ENCODE measurements around the gene ACSM3. TPM values are rescaled to one million over a fixed set of nuclear protein-coding genes. Genes with fewer than 3 reads are reported as not detected.

ACSM3 gene
- polyA plus RNA-seq, 2 of the 4 experiments (the other 2 are of a cell fraction): 2.9 to 15.7 TPM

DNA sequence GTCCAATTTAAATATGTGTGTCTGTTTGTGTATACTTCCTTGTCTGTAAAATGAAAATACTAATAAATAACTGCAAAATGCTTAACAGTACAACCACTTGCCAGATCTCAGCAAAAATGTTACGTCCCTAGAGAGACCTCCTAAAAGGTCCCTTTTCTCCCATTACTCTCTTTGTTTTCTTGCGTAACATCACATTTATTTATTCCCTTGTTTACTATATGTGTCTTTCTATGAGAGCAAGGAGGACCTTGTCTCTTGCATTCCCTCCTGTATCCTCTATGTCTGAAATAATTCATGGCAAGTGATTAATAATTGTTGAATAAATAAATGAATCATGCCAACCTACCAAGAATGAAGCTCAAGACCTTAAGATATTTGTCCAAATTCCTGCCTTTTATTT lies 1.9 kb downstream of the ACSM3 start (continued):
- TF ChIP-seq REST (IDR thresholded peaks at IDR 0.05) (no peak), HOXB13 (CRISPR knock-in tag; IDR thresholded peaks at IDR 0.05; ENCODE audit: low read depth) (no peak), CBX2 (IDR thresholded peaks at IDR 0.05; ENCODE audit: borderline replicate concordance, low read depth) (no peak)
- TF ChIP-seq, protein P1, sequence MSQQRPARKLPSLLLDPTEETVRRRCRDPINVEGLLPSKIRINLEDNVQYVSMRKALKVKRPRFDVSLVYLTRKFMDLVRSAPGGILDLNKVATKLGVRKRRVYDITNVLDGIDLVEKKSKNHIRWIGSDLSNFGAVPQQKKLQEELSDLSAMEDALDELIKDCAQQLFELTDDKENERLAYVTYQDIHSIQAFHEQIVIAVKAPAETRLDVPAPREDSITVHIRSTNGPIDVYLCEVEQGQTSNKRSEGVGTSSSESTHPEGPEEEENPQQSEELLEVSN (IDR thresholded peaks at IDR 0.05; ENCODE audit: borderline replicate concordance, low read depth): no peak

GRCh38 chr16:20766294-20766693 lies 2.5 kb downstream of the ACSM3 start:
- Histone ChIP-seq H3K4me3 (no peak overlapping the region), H3K4me1 (peaks cover 20% of the 10 kb centered on the region; the same call in 2 of the 3 replicates), H3K27ac (no peak overlapping the region), H3K9me3 (peaks cover 11% of the 10 kb centered on the region; the same call in 2 of the 3 replicates), H3K4me2 (no peak overlapping the region)
- FAIRE-seq: no peak
- ChIA-PET CTCF (interaction anchor here (1.4 to 1.8 kb wide), 2 partner anchors 7 to 9 kb away, joined by 3 to 6 read pairs; no protein-coding TSS in a partner anchor), POLR2A (no interaction called here)
- WGBS (ENCODE audit: missing lambda C conversion rate): 76% methylated on average over 5 of the region's 5 CpGs
- DNase-seq (ENCODE audit: low read depth in 1 of 2, low spot score in 1 of 2): no peak
- no peak for ATAC-seq
- TF ChIP-seq MYC (IDR thresholded peaks at IDR 0.05; ENCODE audit: borderline replicate concordance, low read length) (no peak), RAD21 (conservative IDR thresholded peaks at IDR 0.05 in 1 of 2, IDR thresholded peaks at IDR 0.05 in 1 of 2) (no peak), TFCP2L1 (CRISPR knock-in tag; IDR thresholded peaks at IDR 0.05) (no peak), MAFK (IDR thresholded peaks at IDR 0.05; ENCODE audit: partially characterized antibody) (no peak)

- ChIA-PET POLR2A (no interaction called here), CTCF (interaction anchor here (1.2 to 2.2 kb wide), 2 partner anchors 12 to 26 kb away, joined by 3 to 4 read pairs; no protein-coding TSS in a partner anchor)
- H3K4me2 ChIP-seq: no peak overlapping the region
These were observed 3.8 kb downstream of the ACSM3 start for GRCh38 chr16:20767577-20767976.

DNA sequence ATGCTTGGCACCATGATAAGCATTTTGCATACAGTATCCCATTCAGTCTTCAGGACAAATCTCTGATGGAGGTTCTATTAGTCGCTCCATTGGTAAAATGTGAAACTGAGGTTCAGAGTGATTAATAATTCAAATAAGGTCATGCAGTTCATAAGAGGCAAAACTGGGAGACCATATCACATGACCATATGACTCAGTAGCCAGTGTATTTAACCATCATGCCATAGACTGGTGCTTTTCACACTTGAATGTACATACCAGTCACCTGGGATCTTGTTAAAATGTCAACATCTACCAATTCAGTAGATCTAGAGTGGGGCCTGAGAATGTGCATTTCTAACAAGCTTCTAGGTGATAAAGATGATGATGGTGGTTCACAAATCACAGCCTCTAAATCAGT lies 4.3 kb downstream of the ACSM3 start:
- DNase-seq (ENCODE audit: low read depth in 1 of 2, low spot score in 1 of 2) (no peak), FAIRE-seq (no peak), ATAC-seq (no peak)
- no peak for TF ChIP-seq JUNB (IDR thresholded peaks at IDR 0.05)
- TF ChIP-seq, protein P1 (IDR thresholded peaks at IDR 0.05; ENCODE audit: borderline replicate concordance, low read depth): no peak
- TF ChIP-seq NPAS2 (CRISPR knock-in tag; IDR thresholded peaks at IDR 0.05; ENCODE audit: borderline replicate concordance): no peak
- no peak for TF ChIP-seq ESRRA (IDR thresholded peaks at IDR 0.05; ENCODE audit: borderline replicate concordance, low read length)
- TF ChIP-seq RAD21 (conservative IDR thresholded peaks at IDR 0.05 in 1 of 2, IDR thresholded peaks at IDR 0.05 in 1 of 2): no peak
- no peak for TF ChIP-seq SREBF2 (IDR thresholded peaks at IDR 0.05)
- no peak for TF ChIP-seq ZNF302 (CRISPR knock-in tag; IDR thresholded peaks at IDR 0.05)
- no peak for TF ChIP-seq GATA3 (IDR thresholded peaks at IDR 0.05; ENCODE audit: borderline replicate concordance)
- CTCF ChIA-PET: interaction anchor here (1.1 to 2.2 kb wide), 3 partner anchors 12 to 342 kb away, joined by 3 to 4 read pairs (median 3); no protein-coding TSS in a partner anchor
- H3K27ac ChIP-seq: no peak overlapping the region
- no peak overlapping the region for H3K4me3 ChIP-seq
- POLR2A ChIA-PET: no interaction called here
- peaks cover 7% of the 10 kb centered on the region; the same call in 1 of the 3 replicates for H3K9me3 ChIP-seq
- H3K4me1 ChIP-seq: peaks cover 19% of the 10 kb centered on the region; the same call in 2 of the 3 replicates
- H3K4me2 ChIP-seq: no peak overlapping the region
- WGBS (ENCODE audit: missing lambda C conversion rate): 91% methylated on average over 1 of the region's 1 CpG

More at GRCh38 chr16:20767577-20767976, 3.8 kb downstream of the ACSM3 start:
- FAIRE-seq (no peak), DNase-seq (ENCODE audit: low read depth in 1 of 2, low spot score in 1 of 2) (no peak), ATAC-seq (no peak)
- peaks cover 4% of the 10 kb centered on the region; the same call in 2 of the 3 replicates for H3K9me3 ChIP-seq
- H3K4me3 ChIP-seq: no peak overlapping the region
- H3K27ac ChIP-seq: no peak overlapping the region
- H3K4me1 ChIP-seq: peaks cover 20% of the 10 kb centered on the region; the same call in 2 of the 3 replicates
- TF ChIP-seq, protein P1 (IDR thresholded peaks at IDR 0.05; ENCODE audit: borderline replicate concordance, low read depth): no peak
- TF ChIP-seq MAX (IDR thresholded peaks at IDR 0.05): no peak
- no peak for TF ChIP-seq ESRRA (IDR thresholded peaks at IDR 0.05; ENCODE audit: borderline replicate concordance, low read length)

Data from A549 (cell line).